Measurements from ENCODE around the gene HLA-B.

The HLA-B gene

GRCh38 chr6:31309641-31310040, 47.3 kb downstream of the HLA-B start:
- peaks cover 3% of the 10 kb centered on the region for H3K27me3 ChIP-seq (ENCODE audit: insufficient read depth, poor library complexity, severe bottlenecking)
- H3K27ac ChIP-seq (replicated peaks) = no peak overlapping the region
- no peak overlapping the region for H3K4me3 ChIP-seq (replicated peaks; ENCODE audit: insufficient read depth, low read length)
- no peak for DNase-seq (ENCODE audit: low read depth in 1 of 2, low spot score in 1 of 2)
- TF ChIP-seq REST (IDR thresholded peaks at IDR 0.05; ENCODE audit: insufficient replicate concordance, low read depth) = no peak

- TF ChIP-seq POLR2AphosphoS5 (IDR thresholded peaks at IDR 0.05; ENCODE audit: low read depth) (no peak), SPI1 (IDR thresholded peaks at IDR 0.05; ENCODE audit: borderline replicate concordance, low read depth) (no peak), CTCF (IDR thresholded peaks at IDR 0.05; ENCODE audit: insufficient read depth, low read length) (no peak), REST (IDR thresholded peaks at IDR 0.05; ENCODE audit: insufficient replicate concordance, low read depth) (no peak), GABPA (IDR thresholded peaks at IDR 0.05; ENCODE audit: low read depth) (no peak)
- H3K27me3 ChIP-seq (ENCODE audit: insufficient read depth, poor library complexity, severe bottlenecking) = peaks cover 3% of the 10 kb centered on the region
- DNase-seq (ENCODE audit: low read depth in 1 of 2, low spot score in 1 of 2) = no peak
These were observed 48.2 kb downstream of the HLA-B start for GRCh38 chr6:31308845-31309175.

GRCh38 chr6:31308050-31308844, 48.7 kb downstream of the HLA-B start:
- H3K27ac ChIP-seq (replicated peaks) = no peak overlapping the region
- H3K27me3 ChIP-seq (ENCODE audit: insufficient read depth, poor library complexity, severe bottlenecking) = peaks cover 3% of the 10 kb centered on the region
- TF ChIP-seq SPI1 (IDR thresholded peaks at IDR 0.05; ENCODE audit: borderline replicate concordance, low read depth) = no peak
- no peak for TF ChIP-seq POLR2AphosphoS5 (IDR thresholded peaks at IDR 0.05; ENCODE audit: low read depth)
- no peak for TF ChIP-seq CTCF (IDR thresholded peaks at IDR 0.05; ENCODE audit: insufficient read depth, low read length)
- no peak for TF ChIP-seq REST (IDR thresholded peaks at IDR 0.05; ENCODE audit: insufficient replicate concordance, low read depth)
- no peak for TF ChIP-seq GABPA (IDR thresholded peaks at IDR 0.05; ENCODE audit: low read depth)
- DNase-seq (ENCODE audit: low read depth in 1 of 2, low spot score in 1 of 2) = no peak
- no peak overlapping the region for H3K4me3 ChIP-seq (replicated peaks; ENCODE audit: insufficient read depth, low read length)

More at GRCh38 chr6:31308845-31309175, 48.2 kb downstream of the HLA-B start:
- H3K4me3 ChIP-seq (replicated peaks; ENCODE audit: insufficient read depth, low read length) = no peak overlapping the region
- no peak overlapping the region for H3K27ac ChIP-seq (replicated peaks)
